ENCODE data around the gene FRY.
"Not testable (repeated sequence)": the region's sequence is repeated elsewhere in the genome, so short reads cannot be mapped to it uniquely, and the experiment has no call there.

Gene FRY

DNA sequence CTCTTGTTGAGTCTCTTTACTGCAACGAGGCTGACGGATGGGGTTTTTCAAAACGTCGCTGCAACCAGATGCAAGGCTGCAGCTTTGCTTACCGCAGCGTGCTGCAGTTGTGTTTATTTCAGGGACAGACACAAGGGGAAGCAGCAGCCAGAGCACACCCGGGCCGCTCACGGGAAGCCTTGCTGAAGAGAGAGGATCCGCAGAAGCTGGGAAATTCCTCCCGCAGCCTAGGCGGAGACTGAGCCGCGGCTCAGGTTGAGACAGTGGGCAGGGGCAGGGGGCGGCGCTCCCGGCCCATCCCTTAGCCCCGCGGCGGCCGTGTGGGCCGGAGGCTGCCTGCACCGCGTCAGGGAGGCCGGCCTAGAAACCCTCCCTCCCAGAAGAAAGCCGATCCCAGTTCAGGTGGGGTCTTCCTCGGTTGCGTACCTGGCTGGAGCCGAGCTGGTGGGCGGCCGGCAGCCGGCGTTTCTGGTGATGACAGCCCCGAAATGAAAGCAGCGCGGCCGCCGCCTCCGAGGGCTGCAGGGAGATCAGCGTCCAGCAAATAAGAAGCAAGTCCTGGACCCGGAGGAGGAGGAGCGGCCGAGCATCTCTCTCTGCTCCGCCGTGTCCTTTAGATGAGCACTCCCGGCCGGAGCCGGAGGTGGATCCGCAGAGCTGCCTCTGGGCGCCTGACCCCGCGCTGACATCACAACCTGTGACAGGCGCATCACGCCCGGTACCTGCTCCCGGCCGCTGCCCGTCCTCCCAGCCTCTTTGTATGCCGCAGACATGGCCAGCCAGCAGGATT, at the start of gene FRY:
Gene FRY, plus strand, starts transcription at position 750 of the 790 bp plus-strand sequence. Its CDS starts 22 bp downstream, at position 772.
- peak; percentile 49 for DNase-seq

- DNase-seq, result no peak
Measured at GRCh38 chr13:31982124-31982523, 49.5 kb upstream of the FRY start.

DNA sequence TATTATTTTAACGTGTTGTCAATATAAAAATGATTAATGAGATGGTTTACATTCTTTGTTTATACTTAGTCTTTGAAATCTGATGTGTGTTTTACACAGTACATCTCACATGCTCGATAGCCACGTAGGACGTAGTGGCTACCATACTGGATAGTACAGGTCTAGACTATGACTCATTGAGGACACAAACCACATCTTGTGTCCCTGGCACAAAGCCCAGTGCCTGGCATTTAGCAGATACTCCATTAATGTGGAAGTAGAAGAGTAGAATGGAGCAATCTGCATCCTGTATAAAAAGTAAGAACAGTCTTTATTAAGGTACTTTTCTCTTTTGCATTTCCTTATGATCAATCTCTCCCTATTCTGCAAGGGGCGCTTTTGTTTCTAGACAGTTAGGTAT, 49.0 kb upstream of the FRY start:
- peak; percentile 13 for DNase-seq

DNA sequence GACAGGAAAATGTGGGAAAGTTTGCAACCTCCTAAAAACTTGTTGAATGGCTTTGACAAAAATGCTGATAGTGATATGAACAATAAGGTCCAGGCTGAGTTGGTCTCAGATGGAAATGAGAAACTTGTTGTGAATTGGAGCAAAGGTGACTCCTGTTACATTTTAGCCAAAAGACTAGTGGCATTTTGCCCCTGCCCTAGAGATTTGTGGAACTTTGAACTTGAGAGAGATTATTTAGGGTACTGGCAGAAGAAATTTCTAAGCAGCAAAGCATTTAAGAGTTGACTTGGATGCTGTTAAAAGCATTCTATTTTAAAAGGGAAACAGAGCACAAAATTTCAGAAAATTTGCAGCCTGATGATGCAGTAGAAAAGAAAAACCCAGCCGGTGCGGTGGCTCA, 47.9 kb upstream of the FRY start:
- not testable (repeated sequence) for DNase-seq

GRCh38 chr13:31984388-31984787, 47.2 kb upstream of the FRY start:
- not testable (repeated sequence) for DNase-seq

- no peak for DNase-seq
Measured at GRCh38 chr13:31986676-31987470, 44.7 kb upstream of the FRY start.

GRCh38 chr13:31987535-31988170, 43.9 kb upstream of the FRY start:
- peak; percentile 6 for DNase-seq

- DNase-seq, result not testable (repeated sequence)
Measured at GRCh38 chr13:31994367-31994766, 37.2 kb upstream of the FRY start.

DNA sequence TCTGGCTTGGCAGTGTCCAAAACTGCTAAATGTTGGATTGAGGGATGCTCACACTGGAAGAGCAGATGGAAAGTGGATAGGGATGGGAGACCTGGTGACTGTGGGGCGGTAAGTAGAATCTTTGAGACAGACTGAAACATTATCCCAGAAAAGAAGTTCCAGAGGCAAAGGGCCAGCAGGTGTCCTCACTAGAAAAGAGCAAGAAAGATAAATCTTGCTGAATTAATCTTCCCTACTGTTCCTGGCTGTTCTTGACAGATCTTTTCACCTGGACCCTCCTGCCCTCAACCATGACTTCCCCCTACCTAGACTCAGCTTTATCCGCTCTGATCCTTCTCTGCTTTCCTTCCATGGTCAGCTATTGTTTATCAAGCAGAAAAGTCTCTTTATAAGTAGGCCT, 35.0 kb upstream of the FRY start:
- DNase-seq, result no peak

DNA sequence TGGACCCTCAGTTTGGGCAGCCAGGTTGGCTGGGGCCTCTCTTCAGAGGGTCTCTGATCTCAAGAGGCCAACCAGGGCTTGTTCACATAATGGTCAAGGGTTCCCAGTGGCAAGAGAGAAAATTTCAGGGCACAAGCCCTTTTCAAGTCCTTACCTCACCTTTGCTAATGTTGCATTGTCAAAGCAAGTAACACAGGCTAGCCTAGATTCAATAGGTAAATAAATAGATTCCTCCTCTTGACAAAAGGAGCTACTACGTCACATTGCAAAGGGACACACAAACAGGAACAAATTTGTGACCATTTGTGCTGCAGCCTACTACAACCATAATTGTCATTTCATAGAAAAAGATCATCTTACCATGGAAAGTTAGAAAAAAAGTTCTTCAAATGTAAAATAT, 33.9 kb upstream of the FRY start:
- DNase-seq, result no peak

- no peak for DNase-seq
Measured at GRCh38 chr13:31998131-31998530, 33.4 kb upstream of the FRY start.

DNA sequence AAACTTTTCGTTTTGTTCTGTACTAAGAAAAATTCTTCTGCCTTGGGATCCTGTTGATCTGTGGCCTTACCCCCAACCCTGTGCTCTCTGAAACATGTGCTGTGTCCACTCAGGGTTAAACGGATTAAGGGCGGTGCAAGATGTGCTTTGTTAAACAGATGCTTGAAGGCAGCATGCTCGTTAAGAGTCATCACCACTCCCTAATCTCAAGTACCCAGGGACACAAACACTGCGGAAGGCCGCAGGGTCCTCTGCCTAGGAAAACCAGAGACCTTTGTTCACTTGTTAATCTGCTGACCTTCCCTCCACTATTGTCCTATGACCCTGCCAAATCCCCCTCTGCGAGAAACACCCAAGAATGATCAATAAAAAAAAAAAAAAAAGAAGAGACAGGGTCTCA, 30.8 kb upstream of the FRY start:
- not testable (repeated sequence) for DNase-seq

DNA sequence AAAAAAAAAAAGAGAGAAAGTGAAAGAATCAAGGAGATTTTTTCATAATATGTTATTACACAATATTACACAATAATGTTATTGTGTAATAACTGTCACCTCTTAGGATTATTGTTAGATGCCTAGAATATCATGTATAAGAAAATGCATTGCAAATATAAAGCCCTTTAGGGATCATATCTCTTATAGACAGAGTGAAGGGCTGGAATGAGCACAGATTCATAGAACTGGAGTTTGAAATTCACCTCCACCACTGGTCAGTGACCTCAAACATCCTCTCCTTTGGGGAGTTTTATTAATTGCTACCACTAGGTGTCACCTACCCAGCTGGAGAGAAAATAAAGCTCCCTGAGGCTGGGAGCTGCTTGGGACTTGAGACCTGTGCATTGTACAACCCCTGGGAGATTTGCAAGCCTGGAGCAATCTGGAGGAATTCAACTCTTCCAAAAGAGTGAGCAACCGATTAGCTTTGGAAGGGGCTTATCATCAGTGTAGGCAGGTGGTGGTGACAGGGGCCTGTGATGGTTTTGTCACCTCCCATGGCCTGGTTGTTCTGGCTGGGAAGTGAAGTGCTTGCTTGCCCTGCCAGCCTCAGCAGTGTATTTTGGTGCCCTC, 30.3 kb upstream of the FRY start:
- peak; percentile 26 for DNase-seq

- DNase-seq, result no peak
Measured at GRCh38 chr13:32001769-32002168, 29.8 kb upstream of the FRY start.

GRCh38 chr13:32002873-32003272, 28.7 kb upstream of the FRY start:
- no peak for DNase-seq

DNA sequence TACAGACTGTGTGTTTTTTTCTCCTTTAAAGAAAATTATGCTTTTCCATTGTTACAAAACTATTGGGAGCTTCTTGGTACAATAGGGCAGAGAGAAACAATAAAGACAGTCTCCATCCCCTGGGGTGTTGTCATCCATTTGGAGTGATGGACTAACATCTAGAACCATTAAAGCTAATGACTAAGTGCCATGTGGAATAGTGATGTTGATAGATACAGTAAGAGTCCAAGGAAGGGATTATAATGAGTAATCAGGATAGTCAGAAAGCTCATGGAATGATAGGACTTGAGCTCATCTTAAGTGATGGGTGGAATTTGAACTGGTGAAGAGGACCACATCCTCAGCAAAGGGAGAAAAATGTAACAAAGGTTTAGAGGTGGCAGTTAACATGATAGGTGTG, 24.1 kb upstream of the FRY start:
- DNase-seq, result no peak

DNA sequence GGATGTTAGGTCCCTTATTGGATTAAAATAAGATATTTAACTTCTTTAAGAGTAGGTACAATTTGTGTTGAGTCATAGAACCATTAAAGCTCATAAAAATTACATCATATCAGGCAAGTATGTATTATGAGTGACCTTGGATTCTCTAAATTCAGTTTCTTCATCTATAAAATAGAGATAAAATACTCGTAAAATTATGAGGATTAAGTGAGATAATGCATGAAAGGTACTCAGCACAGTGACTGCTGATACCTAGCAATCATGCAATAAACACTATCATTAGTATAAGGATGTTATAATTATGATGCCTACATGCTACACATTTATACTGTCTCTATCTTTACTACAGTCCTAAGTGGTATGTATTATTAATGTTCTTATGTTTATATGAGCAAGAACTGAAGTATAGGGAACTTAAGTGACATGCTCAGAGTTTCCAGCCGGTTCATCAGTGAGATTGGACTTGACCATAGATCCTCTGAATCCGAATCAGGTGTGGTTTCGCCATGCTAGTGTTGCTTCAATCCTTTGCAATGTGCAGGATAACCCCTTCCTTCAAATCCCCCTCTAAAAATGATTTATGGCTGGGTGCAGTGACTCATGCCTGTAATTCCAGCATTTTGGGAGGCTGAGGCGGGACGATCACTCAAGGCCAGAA, 22.9 kb upstream of the FRY start:
- DNase-seq, result no peak

DNA sequence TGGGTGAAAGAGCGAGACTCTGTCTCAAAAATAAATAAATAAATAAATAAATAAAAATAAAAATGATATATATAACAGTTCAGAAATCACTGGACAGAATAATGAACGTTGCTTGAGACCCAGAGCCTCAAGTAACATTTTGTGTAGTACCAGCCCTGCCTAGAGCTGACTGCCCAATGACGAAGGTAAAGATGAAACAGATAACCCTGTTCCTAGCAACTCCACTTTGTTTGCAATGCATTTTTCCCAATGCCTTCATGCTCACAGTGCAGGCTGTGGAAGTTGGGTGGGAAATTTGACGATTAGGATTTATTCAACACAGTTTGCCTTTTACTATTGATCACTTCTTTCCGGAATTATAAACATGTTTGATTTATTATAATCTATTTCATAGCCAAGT, 22.2 kb upstream of the FRY start:
- DNase-seq, result no peak

- no peak for DNase-seq
Measured at GRCh38 chr13:32010136-32010535, 21.4 kb upstream of the FRY start.

DNA sequence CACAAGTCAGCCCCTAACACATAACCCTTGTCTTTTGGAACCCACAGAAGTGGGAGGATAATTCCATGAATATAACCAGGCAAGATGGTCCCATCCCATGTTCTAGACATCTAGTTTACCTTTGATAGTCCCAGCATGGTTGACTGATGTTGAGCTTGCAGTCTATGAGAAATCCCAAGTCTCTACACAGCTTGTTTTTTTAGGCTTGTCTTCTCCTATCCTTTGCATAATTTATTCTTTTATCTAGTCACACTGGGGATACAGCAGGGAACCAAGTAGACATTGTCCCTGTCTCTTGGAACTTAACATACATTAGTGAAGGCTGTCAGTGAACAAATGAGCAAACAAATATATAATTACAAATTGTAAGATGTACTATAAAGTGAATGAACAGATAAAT, 19.6 kb upstream of the FRY start:
- DNase-seq, result no peak

DNA sequence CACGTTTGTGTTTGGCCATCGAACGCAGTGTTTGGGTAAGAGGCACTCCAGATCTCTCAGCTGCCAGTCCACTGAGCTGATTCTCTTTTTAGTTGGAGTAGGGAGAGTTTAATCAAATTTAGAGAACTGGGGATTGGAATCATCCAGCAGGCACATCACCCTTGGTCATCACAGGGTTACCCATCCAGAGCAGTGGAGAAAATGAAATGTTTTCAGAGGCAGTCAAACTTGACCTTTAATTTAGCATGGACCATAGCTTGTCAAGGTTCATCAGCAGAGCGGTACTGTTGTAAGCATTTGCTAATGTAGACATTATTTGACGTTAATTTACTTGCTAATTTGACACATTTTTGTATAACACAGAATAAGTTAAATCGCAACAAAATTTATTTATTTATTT, 18.4 kb upstream of the FRY start:
- no peak for DNase-seq

DNA sequence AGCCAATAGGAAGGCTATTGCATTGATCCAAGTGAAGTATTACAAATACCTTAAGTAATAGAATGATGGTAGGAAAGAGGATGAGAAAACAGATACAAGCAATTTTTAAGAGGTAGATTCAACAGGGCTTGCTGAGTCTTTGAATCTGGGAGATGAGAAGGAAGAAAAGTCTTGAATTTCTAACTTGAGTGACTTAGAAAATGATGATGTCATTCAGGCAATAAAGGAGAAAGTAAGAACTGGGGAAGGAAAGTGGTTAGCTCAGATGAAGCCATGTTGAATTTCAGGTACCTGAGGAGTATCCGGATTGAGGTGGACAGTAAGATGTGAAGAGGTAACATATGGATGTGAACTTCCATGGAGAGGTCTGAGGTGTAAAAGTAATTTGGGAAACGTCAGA, 15.5 kb upstream of the FRY start:
- no peak for DNase-seq

GRCh38 chr13:32016631-32017030, 14.9 kb upstream of the FRY start:
- no peak for DNase-seq
